K562 (cell line): ENCODE results near the gene SLC25A10. TPM values are rescaled to one million over a fixed set of nuclear protein-coding genes. Genes with fewer than 3 reads are reported as not detected.
A peak's percentile ranks its signal among the peaks of the same experiment; 100 is the strongest.

ENCODE experiments used
- ARNT ChIP-seq, 2 experiments: fragments of 450-650 bp; IDR thresholded peaks; 2 replicates each; pipeline ENCODE4 v1.6.1; 2016; ENCODE audit warnings: mild to moderate bottlenecking in 1 of 2
- CBFB ChIP-seq: sonication (generic); formaldehyde crosslinking; IDR thresholded peaks from 2 replicates; pipeline ENCODE4 v1.4.0; 2020; ENCODE audit warnings: mild to moderate bottlenecking, missing genetic modification reagents
- GTF2A2 ChIP-seq: IDR thresholded peaks from 2 replicates; pipeline ENCODE4 v1.6.1; 2016; ENCODE audit warnings: mild to moderate bottlenecking, missing genetic modification characterization, missing compliant biosample characterization
- HDAC1 ChIP-seq, 2 experiments: fragments of 450-650 bp; IDR thresholded peaks; 2 replicates each; pipeline ENCODE4 v1.6.1; 2016 to 2017; ENCODE audit warnings: inconsistent platforms in 1 of 2, mild to moderate bottlenecking in 1 of 2, moderate library complexity in 1 of 2
- HNRNPK ChIP-seq: fragments of 200-400 bp; formaldehyde crosslinking; IDR thresholded peaks from one replicate; pipeline ENCODE4 v1.6.1; 2018; ENCODE audit warnings: mild to moderate bottlenecking, low read depth, low read length; ENCODE audit not compliant: poor library complexity, severe bottlenecking
- MTA1 ChIP-seq: fragments of 450-650 bp; IDR thresholded peaks from 2 replicates; pipeline ENCODE4 v1.6.1; 2017; ENCODE audit warnings: borderline replicate concordance
- NFATC3 ChIP-seq: fragments of 450-650 bp; IDR thresholded peaks from 2 replicates; pipeline ENCODE4 v1.6.1; 2017; ENCODE audit warnings: mild to moderate bottlenecking
- NFE2L1 ChIP-seq: fragments of 450-650 bp; IDR thresholded peaks from 2 replicates; pipeline ENCODE4 v1.6.1; 2016; ENCODE audit warnings: missing genetic modification characterization, low read depth, mild to moderate bottlenecking, missing compliant biosample characterization, moderate library complexity, borderline replicate concordance
- NFIX ChIP-seq: fragments of 250-450 bp; sonication (Bioruptor Pico); IDR thresholded peaks from 2 replicates; pipeline ENCODE4 v1.4.0; 2020; ENCODE audit warnings: low read depth, mild to moderate bottlenecking, moderate library complexity
- NFRKB ChIP-seq: fragments of 450-650 bp; IDR thresholded peaks from 2 replicates; pipeline ENCODE4 v1.6.1; 2016; ENCODE audit warnings: low read depth
- PHF8 ChIP-seq: fragments of 200-600 bp; sonication (generic); IDR thresholded peaks from 2 replicates; pipeline ENCODE4 v1.6.1; 2012; ENCODE audit warnings: mixed run types, mild to moderate bottlenecking, inconsistent platforms, low read length, moderate library complexity, borderline replicate concordance
- POLR2AphosphoS2 ChIP-seq: IDR thresholded peaks from 2 replicates; pipeline ENCODE4 v1.6.1; 2012; ENCODE audit warnings: low read length, improper control_type of control experiment
- RAD51 ChIP-seq: fragments of 450-650 bp; IDR thresholded peaks from 2 replicates; pipeline ENCODE4 v1.7.1; 2016; ENCODE audit warnings: low read depth, mild to moderate bottlenecking, borderline replicate concordance
- RBM14 ChIP-seq: fragments of 200-400 bp; formaldehyde crosslinking; IDR thresholded peaks from 2 replicates; pipeline ENCODE4 v1.6.1; 2018; ENCODE audit warnings: low read depth, mild to moderate bottlenecking, low read length, moderate library complexity, borderline replicate concordance; ENCODE audit not compliant: insufficient read depth
- SMARCB1 ChIP-seq: IDR thresholded peaks from 2 replicates; pipeline ENCODE4 v1.6.1; 2011; ENCODE audit warnings: improper control_type of control experiment, low read depth; ENCODE audit not compliant: insufficient read length
- TAL1 ChIP-seq: fragments of 450-650 bp; IDR thresholded peaks from 2 replicates; pipeline ENCODE4 v1.6.1; 2016; ENCODE audit warnings: mild to moderate bottlenecking
- TBP ChIP-seq: optimal IDR thresholded peaks from 2 replicates; pipeline ENCODE3; 2011; ENCODE audit warnings: low read depth, low read length, improper control_type of control experiment
- ZNF143 ChIP-seq: sonication (generic); formaldehyde crosslinking; IDR thresholded peaks from 2 replicates; pipeline ENCODE4 v1.9.0; 2022; ENCODE audit warnings: mild to moderate bottlenecking, missing genetic modification reagents
- polyA plus RNA-seq, 8 experiments: library from polyadenylated mRNA; depleted of rRNA in 4 of 8; stranded (reverse) in 5 of 8; unstranded in 3 of 8; fragments of >200 nt; fragmentation: Nextera tagmentation in 2 of 8; fragmentation: Illumina TruSeq in 1 of 8; extraction: Ambion mirVana in 2 of 8; extraction: Trizol in 1 of 8; gene quantifications; 2 replicates each; pipeline versions ENCODE4 v1.2.1 to v1.2.3, GENCODE V29; 2011 to 2014; ENCODE audit warnings: inconsistent platforms in 1 of 8, missing spikeins in 1 of 8
- total RNA-seq, 7 experiments: library from RNA; depleted of rRNA in 6 of 7; stranded (reverse); fragments of >200 nt in 6 of 7; fragmentation: Illumina TruSeq in 2 of 7; extraction: Trizol in 2 of 7; gene quantifications; 2 replicates each; pipeline versions ENCODE4 v1.2.1 to v1.2.3, GENCODE V29; 2011 to 2021; ENCODE audit warnings: low replicate concordance in 1 of 7
- TF ChIP-seq, protein P1 (sequence below), 3 experiments: fragments of 200-800 bp in 1 of 3; sonication (Bioruptor generic) in 1 of 3; sonication (generic) in 1 of 3; formaldehyde crosslinking in 1 of 3; IDR thresholded peaks; 2 replicates each; pipeline versions ENCODE4 v1.6.1 to v1.8.0; 2016 to 2022; ENCODE audit warnings: mild to moderate bottlenecking in 2 of 3, missing compliant biosample characterization in 2 of 3, missing genetic modification characterization in 2 of 3, missing genetic modification reagents in 1 of 3
- TF ChIP-seq, protein P2 (sequence below): sonication (generic); formaldehyde crosslinking; IDR thresholded peaks from 2 replicates; pipeline ENCODE4 v1.8.1; 2023; ENCODE audit warnings: mild to moderate bottlenecking, missing genetic modification reagents
- TF ChIP-seq, protein P3 (sequence below): fragments of 450-650 bp; IDR thresholded peaks from 2 replicates; pipeline ENCODE4 v1.6.1; 2018; ENCODE audit not compliant: partially characterized antibody

The SLC25A10 gene
- total and polyA plus RNA-seq, 9 of the 15 experiments (the other 6 are each of a cell fraction or from before 2014, with no cell fraction given) = 0.10 to 85.6 (median 34.3) TPM

DNA sequence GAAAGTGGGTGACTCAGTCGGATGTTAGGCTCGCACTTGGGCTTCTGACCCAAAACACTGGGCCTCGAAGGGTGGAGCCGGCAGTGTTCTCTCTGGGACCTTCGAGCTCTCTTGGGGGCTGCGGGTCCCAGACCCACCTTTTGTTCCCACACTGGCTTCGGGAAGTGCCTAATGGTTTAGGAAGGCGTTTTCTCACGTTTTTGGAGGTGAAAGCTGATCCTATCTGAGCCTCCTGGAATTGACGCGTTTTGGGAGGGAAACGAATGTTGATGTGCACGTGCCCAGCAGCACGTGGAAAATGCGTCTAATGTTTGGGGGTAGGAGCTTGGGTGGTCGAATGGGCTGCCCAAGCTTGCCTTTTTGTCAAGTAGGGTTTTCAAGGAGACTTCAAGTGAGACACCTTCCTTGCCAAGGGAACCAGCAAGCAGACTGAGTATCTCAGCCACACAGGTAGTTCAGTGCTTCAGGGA is 27.6 kb upstream of the SLC25A10 start (continued):
- TF ChIP-seq RAD51 = 0 out of 2 replicates have a peak, but pooled peaks have one; percentile 8
- no peak for TF ChIP-seq TAL1
- TF ChIP-seq GTF2A2 = no peak
- TF ChIP-seq, protein P1, sequence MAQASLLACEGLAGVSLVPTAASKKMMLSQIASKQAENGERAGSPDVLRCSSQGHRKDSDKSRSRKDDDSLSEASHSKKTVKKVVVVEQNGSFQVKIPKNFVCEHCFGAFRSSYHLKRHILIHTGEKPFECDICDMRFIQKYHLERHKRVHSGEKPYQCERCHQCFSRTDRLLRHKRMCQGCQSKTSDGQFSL (CRISPR knock-in tag; IDR thresholded peaks at IDR 0.05) = 0 out of 2 replicates have a peak, but pooled peaks have one; percentile 22
- TF ChIP-seq, protein P1 (tag; IDR thresholded peaks at IDR 0.05) = no peak
- no peak for TF ChIP-seq SMARCB1
- peak in 1 of 2 experiments; percentile 51; a peak in 1 of 4 replicates for TF ChIP-seq ARNT (IDR thresholded peaks at IDR 0.05)
- TF ChIP-seq POLR2AphosphoS2 = no peak
- TF ChIP-seq NFATC3 = no peak
- TF ChIP-seq NFE2L1 = no peak
- TF ChIP-seq RBM14 = no peak
- TF ChIP-seq MTA1 = no peak
- no peak for TF ChIP-seq PHF8
- TF ChIP-seq, protein P2, sequence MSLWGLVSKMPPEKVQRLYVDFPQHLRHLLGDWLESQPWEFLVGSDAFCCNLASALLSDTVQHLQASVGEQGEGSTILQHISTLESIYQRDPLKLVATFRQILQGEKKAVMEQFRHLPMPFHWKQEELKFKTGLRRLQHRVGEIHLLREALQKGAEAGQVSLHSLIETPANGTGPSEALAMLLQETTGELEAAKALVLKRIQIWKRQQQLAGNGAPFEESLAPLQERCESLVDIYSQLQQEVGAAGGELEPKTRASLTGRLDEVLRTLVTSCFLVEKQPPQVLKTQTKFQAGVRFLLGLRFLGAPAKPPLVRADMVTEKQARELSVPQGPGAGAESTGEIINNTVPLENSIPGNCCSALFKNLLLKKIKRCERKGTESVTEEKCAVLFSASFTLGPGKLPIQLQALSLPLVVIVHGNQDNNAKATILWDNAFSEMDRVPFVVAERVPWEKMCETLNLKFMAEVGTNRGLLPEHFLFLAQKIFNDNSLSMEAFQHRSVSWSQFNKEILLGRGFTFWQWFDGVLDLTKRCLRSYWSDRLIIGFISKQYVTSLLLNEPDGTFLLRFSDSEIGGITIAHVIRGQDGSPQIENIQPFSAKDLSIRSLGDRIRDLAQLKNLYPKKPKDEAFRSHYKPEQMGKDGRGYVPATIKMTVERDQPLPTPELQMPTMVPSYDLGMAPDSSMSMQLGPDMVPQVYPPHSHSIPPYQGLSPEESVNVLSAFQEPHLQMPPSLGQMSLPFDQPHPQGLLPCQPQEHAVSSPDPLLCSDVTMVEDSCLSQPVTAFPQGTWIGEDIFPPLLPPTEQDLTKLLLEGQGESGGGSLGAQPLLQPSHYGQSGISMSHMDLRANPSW = no peak
- TF ChIP-seq NFRKB = 0 out of 2 replicates have a peak, but pooled peaks have one; percentile 55
- 0 out of 2 replicates have a peak, but pooled peaks have one; percentile 36 for TF ChIP-seq ZNF143 (CRISPR knock-in tag)
- TF ChIP-seq, protein P3, sequence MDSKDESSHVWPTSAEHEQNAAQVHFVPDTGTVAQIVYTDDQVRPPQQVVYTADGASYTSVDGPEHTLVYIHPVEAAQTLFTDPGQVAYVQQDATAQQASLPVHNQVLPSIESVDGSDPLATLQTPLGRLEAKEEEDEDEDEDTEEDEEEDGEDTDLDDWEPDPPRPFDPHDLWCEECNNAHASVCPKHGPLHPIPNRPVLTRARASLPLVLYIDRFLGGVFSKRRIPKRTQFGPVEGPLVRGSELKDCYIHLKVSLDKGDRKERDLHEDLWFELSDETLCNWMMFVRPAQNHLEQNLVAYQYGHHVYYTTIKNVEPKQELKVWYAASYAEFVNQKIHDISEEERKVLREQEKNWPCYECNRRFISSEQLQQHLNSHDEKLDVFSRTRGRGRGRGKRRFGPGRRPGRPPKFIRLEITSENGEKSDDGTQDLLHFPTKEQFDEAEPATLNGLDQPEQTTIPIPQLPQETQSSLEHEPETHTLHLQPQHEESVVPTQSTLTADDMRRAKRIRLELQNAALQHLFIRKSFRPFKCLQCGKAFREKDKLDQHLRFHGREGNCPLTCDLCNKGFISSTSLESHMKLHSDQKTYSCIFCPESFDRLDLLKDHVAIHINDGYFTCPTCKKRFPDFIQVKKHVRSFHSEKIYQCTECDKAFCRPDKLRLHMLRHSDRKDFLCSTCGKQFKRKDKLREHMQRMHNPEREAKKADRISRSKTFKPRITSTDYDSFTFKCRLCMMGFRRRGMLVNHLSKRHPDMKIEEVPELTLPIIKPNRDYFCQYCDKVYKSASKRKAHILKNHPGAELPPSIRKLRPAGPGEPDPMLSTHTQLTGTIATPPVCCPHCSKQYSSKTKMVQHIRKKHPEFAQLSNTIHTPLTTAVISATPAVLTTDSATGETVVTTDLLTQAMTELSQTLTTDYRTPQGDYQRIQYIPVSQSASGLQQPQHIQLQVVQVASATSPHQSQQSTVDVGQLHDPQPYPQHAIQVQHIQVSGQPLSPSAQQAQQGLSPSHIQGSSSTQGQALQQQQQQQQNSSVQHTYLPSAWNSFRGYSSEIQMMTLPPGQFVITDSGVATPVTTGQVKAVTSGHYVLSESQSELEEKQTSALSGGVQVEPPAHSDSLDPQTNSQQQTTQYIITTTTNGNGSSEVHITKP = no peak
- TF ChIP-seq TBP = peak; percentile 9
- TF ChIP-seq NFIX (CRISPR knock-in tag) = no peak
- no peak for TF ChIP-seq HDAC1 (IDR thresholded peaks at IDR 0.05)
- no peak for TF ChIP-seq HNRNPK
- TF ChIP-seq CBFB (CRISPR knock-in tag) = no peak
